Right lobe of liver (tissue), 6 donors: ENCODE data around the gene ZNF219. TPM values are rescaled to one million over a fixed set of nuclear protein-coding genes. Genes with fewer than 3 reads are reported as not detected.
"Not testable (repeated sequence)": the region's sequence is repeated elsewhere in the genome, so short reads cannot be mapped to it uniquely, and the experiment has no call there.

Experiments used
- ATAC-seq, 4 donors: fragments of 200-7000 bp; cut with Tn5 transposase; one replicate each; pipeline ENCODE4 v1.9.1; 2020; ENCODE audit warnings: mild to moderate bottlenecking in 4 of 4, moderate library complexity in 4 of 4
- DNase-seq, 3 donors: peaks; one replicate each; pipeline ENCODE4 v3.0.0-alpha.2; 2020
- H3K27ac ChIP-seq, 3 donors: fragments of 200-600 bp; one replicate each; pipeline ENCODE4 v1.8.0; 2022
- H3K27me3 ChIP-seq, 2 donors: fragments of 200-600 bp; one replicate each; pipeline ENCODE4 v1.8.0; 2022
- H3K36me3 ChIP-seq, 4 donors: fragments of 200-600 bp; sonication (generic) in 1 of 4; one replicate each; pipeline versions ENCODE4 v1.5.1 to v1.8.0; 2017 to 2022; ENCODE audit warnings: control low read depth in 1 of 4
- H3K4me1 ChIP-seq, 4 donors: fragments of 200-600 bp; sonication (generic) in 1 of 4; one replicate each; pipeline versions ENCODE4 v1.5.1 to v1.8.0; 2017 to 2022; ENCODE audit warnings: control low read depth in 1 of 4
- H3K4me3 ChIP-seq, 3 donors: fragments of 200-600 bp; one replicate each; pipeline ENCODE4 v1.8.0; 2022
- H3K9me3 ChIP-seq, 4 donors: fragments of 200-600 bp; sonication (generic) in 1 of 4; one replicate each; pipeline versions ENCODE4 v1.5.1 to v1.8.0; 2017 to 2022; ENCODE audit warnings: control low read depth in 1 of 4
- POLR2A ChIP-seq: fragments of 450-650 bp; IDR thresholded peaks from one replicate; pipeline ENCODE4 v1.6.1; 2017; ENCODE audit warnings: antibody characterized with exemption, mild to moderate bottlenecking
- WGBS: methylation state at CpG from one replicate; pipeline ENCODE4 v1.1.6; 2018; ENCODE audit warnings: low coverage, low lambda C conversion rate; ENCODE audit not compliant: insufficient coverage; ENCODE audit errors: missing lambda C conversion rate; 5-methylcytosine and 5-hydroxymethylcytosine counted together
- intact Hi-C, 2 donors: fragments of 100-400 bp; cut with DNase I; formaldehyde crosslinking; loops; one replicate each; pipeline versions ENCODE4 v1.11.2 to v1.14.1; 2022
- total RNA-seq, 6 experiments: library from RNA; depleted of rRNA in 2 of 6; stranded (reverse); fragments of >200 nt in 2 of 6; fragmentation: NEBNext Ultra II Directional in 3 of 6; extraction: Animal tissue kit (Norgen Biotek cat#: 25700) in 3 of 6; gene quantifications; one replicate each; pipeline versions ENCODE4 v1.1.0 to v1.2.4, GENCODE V29; 2016 to 2023
- TF ChIP-seq, protein P1 (sequence below), 4 donors: fragments of 200-600 bp in 3 of 4; fragments of 450-650 bp in 1 of 4; IDR thresholded peaks; one replicate each; pipeline versions ENCODE4 v1.5.1 to v1.8.0; 2016 to 2022; ENCODE audit warnings: antibody characterized with exemption in 4 of 4, mild to moderate bottlenecking in 2 of 4
- donor health status: DM: no; HTN: yes; CAD: no.
- donor health status: DM: no; HTN: no; CAD: no.
- donor health status: DM: no; HTN: no; CAD: no.
- donor health status: DM: no; HTN: yes; CAD: no.
- donor health status: DM: no; HTN: yes; CAD: no.

Gene ZNF219
- total RNA-seq, 6 experiments from 2014 or later: 6.9 to 20.6 (median 9.3) TPM

- WGBS: 22% methylated on average over 2 of the region's 2 CpGs
- H3K36me3 ChIP-seq: no peaks in the 10 kb centered on the region
- no peaks in the 10 kb centered on the region for H3K9me3 ChIP-seq
- peak overlapping the region; percentile 29 to 61 (median 57) for H3K27ac ChIP-seq
- DNase-seq: no peak
- intact Hi-C loops: no loop called here
- peak; percentile 1 to 37 (median 21) for ATAC-seq
- no peak for TF ChIP-seq POLR2A
- TF ChIP-seq, protein P1, sequence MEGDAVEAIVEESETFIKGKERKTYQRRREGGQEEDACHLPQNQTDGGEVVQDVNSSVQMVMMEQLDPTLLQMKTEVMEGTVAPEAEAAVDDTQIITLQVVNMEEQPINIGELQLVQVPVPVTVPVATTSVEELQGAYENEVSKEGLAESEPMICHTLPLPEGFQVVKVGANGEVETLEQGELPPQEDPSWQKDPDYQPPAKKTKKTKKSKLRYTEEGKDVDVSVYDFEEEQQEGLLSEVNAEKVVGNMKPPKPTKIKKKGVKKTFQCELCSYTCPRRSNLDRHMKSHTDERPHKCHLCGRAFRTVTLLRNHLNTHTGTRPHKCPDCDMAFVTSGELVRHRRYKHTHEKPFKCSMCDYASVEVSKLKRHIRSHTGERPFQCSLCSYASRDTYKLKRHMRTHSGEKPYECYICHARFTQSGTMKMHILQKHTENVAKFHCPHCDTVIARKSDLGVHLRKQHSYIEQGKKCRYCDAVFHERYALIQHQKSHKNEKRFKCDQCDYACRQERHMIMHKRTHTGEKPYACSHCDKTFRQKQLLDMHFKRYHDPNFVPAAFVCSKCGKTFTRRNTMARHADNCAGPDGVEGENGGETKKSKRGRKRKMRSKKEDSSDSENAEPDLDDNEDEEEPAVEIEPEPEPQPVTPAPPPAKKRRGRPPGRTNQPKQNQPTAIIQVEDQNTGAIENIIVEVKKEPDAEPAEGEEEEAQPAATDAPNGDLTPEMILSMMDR (IDR thresholded peaks at IDR 0.05): no peak
- H3K27me3 ChIP-seq: no peaks in the 10 kb centered on the region
- peaks cover 2 to 93% (median 31%) of the 10 kb centered on the region in 4 donors for H3K4me1 ChIP-seq
- peak overlapping the region in 2 of 3 donors; percentile 0 to 17 for H3K4me3 ChIP-seq
Measured at GRCh38 chr14:21043387-21043973, 55.0 kb downstream of the ZNF219 start.

- H3K4me3 ChIP-seq: peak overlapping the region in 2 of 3 donors; percentile 0 to 17
- H3K27me3 ChIP-seq: no peaks in the 10 kb centered on the region
- H3K4me1 ChIP-seq: peaks cover 2 to 93% (median 31%) of the 10 kb centered on the region in 4 donors
- DNase-seq (peak; percentile 60 to 75 (median 70)), ATAC-seq (peak; percentile 41 to 52 (median 48))
- intact Hi-C loops: no loop called here
- no peaks in the 10 kb centered on the region for H3K36me3 ChIP-seq
- 20% methylated on average over 1 of the region's 8 CpGs for WGBS
- peak overlapping the region; percentile 29 to 61 (median 57) for H3K27ac ChIP-seq
- no peaks in the 10 kb centered on the region for H3K9me3 ChIP-seq
- TF ChIP-seq, protein P1 (IDR thresholded peaks at IDR 0.05): no peak
- no peak for TF ChIP-seq POLR2A
Measured at GRCh38 chr14:21042918-21043317, 55.5 kb downstream of the ZNF219 start.

DNA sequence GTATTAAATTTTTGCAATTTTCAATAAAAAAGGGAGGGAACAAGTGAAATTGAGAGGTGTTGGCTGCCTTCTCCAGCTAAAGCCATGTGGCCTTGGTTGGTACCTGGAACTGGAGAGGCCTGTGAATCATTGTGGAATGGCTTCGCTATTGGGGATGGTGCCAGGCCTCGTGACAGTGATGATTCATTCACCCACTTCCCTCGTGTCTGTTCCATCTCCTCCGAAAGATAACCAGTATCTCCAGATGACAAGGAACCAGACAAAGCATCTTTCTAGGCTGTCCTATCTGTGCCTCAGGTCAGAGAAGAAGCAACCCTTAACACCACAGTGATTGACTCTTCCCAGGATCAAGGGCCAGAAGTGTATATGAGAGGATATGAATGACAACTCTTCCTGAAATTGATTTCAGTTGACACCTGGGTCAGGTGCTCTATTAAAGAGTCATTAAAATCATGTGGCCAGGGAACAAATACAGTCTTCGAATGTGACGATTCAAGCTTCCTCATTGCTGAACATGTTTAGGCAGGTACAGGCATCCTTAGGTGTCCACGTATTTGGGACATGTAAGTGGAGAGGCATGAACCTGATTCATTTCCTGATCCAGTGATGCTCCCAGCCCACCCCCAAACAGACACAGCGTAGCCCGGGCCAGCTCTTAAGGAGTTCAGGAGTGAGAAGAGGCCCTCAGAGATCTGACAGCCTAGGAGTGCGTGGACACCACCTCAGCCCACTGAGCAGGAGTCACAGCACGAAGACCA, 56.6 kb downstream of the ZNF219 start, which contains the start of gene RNASE7:
Gene RNASE7, plus strand, starts transcription at position 687 of the 758 bp plus-strand sequence. CDS start 631 bp downstream, outside the sequence.
- DNase-seq: peak in 1 of 3 donors; percentile 67
- intact Hi-C loops: no loop called here
- 45% methylated on average over 8 of the region's 11 CpGs for WGBS
- no peaks in the 10 kb centered on the region for H3K36me3 ChIP-seq
- peak within 1 kb of the TSS; percentile 29 to 61 (median 57) for H3K27ac ChIP-seq
- TF ChIP-seq POLR2A: no peak
- TF ChIP-seq, protein P1 (IDR thresholded peaks at IDR 0.05): no peak
- peaks cover 2 to 84% (median 25%) of the 10 kb centered on the region in 4 donors for H3K4me1 ChIP-seq
- peak within 1 kb of the TSS in 2 of 3 donors; percentile 0 to 17 for H3K4me3 ChIP-seq
- H3K27me3 ChIP-seq: no peaks in the 10 kb centered on the region
- no peaks in the 10 kb centered on the region for H3K9me3 ChIP-seq
- peak in 2 of 4 donors; percentile 18 to 34 for ATAC-seq

DNA sequence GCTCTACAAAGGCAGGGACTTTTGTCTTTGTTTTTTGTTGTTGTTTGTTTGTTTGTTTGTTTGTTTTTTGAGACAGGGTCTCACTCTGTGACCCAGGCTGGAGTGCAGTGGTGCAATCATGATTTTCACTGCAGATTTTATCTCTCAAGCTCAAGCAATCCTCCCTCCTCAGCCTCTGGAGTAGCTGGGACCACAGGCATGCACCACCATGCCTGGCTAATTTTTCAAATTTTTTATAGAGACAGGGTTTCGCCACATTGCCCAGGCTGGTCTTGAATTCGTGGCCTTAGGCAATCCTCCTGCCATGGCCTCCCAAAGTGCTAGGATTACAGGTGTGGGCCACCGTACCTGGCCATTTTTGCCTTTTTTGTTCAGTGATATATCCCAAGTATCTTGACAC, 57.5 kb downstream of the ZNF219 start:
- DNase-seq, intact Hi-C loops, ATAC-seq, H3K4me3 ChIP-seq, H3K9me3 ChIP-seq, H3K27me3 ChIP-seq, H3K36me3 ChIP-seq: not testable (repeated sequence)
- peaks cover 2 to 75% (median 24%) of the 10 kb centered on the region in 4 donors for H3K4me1 ChIP-seq
- 60% methylated on average over 3 of the region's 3 CpGs for WGBS
- H3K27ac ChIP-seq: peak overlapping the region in 1 of 3 donors; percentile 10
